Gastrocnemius medialis (tissue), 4 donors: ENCODE measurements around the gene PDCD5.

Source experiments
- POLR2A ChIP-seq, 2 donors: fragments of 450-650 bp; IDR thresholded peaks; one replicate each; pipeline ENCODE4 v1.6.1; 2017; ENCODE audit warnings: antibody characterized with exemption in 2 of 2, mild to moderate bottlenecking in 2 of 2, moderate library complexity in 2 of 2
- TF ChIP-seq, protein P1 (sequence below), 5 experiments: fragments of 450-650 bp in 3 of 5; fragments of 200-600 bp in 2 of 5; sonication (generic) in 2 of 5; IDR thresholded peaks in 4 of 5; conservative IDR thresholded peaks in 1 of 5; 1 replicate in 4 of 5; 2 replicates in 1 of 5; pipeline ENCODE4 v1.5.1; 2016 to 2019; ENCODE audit warnings: antibody characterized with exemption in 5 of 5, mild to moderate bottlenecking in 3 of 5, moderate library complexity in 3 of 5

DNA sequence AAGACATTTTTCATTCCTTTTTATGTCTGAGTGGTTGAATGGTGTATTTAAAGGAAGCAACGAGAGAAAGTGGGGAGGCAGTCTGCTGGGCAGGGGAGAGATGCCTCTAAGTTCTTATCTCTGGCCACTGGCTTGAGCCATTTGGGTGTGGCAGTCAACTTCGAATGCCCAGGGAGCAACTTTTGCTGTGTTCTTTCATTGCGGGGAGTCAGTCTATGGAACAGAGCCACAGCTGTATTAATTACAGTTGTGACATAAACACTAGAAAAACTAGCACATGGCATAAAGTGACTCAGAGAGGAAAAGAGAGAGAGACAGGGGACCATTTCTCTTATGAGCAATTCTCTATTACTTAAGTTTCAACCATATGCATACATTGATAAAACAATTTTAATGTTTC, 40.4 kb upstream of the PDCD5 start:
- TF ChIP-seq POLR2A (IDR thresholded peaks at IDR 0.05) = no peak
- TF ChIP-seq, protein P1, sequence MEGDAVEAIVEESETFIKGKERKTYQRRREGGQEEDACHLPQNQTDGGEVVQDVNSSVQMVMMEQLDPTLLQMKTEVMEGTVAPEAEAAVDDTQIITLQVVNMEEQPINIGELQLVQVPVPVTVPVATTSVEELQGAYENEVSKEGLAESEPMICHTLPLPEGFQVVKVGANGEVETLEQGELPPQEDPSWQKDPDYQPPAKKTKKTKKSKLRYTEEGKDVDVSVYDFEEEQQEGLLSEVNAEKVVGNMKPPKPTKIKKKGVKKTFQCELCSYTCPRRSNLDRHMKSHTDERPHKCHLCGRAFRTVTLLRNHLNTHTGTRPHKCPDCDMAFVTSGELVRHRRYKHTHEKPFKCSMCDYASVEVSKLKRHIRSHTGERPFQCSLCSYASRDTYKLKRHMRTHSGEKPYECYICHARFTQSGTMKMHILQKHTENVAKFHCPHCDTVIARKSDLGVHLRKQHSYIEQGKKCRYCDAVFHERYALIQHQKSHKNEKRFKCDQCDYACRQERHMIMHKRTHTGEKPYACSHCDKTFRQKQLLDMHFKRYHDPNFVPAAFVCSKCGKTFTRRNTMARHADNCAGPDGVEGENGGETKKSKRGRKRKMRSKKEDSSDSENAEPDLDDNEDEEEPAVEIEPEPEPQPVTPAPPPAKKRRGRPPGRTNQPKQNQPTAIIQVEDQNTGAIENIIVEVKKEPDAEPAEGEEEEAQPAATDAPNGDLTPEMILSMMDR (IDR thresholded peaks at IDR 0.05 in 4 of 5, conservative IDR thresholded peaks at IDR 0.05 in 1 of 5) = no peak
